ENCODE results near the gene GLI3.

GLI3 gene

DNA sequence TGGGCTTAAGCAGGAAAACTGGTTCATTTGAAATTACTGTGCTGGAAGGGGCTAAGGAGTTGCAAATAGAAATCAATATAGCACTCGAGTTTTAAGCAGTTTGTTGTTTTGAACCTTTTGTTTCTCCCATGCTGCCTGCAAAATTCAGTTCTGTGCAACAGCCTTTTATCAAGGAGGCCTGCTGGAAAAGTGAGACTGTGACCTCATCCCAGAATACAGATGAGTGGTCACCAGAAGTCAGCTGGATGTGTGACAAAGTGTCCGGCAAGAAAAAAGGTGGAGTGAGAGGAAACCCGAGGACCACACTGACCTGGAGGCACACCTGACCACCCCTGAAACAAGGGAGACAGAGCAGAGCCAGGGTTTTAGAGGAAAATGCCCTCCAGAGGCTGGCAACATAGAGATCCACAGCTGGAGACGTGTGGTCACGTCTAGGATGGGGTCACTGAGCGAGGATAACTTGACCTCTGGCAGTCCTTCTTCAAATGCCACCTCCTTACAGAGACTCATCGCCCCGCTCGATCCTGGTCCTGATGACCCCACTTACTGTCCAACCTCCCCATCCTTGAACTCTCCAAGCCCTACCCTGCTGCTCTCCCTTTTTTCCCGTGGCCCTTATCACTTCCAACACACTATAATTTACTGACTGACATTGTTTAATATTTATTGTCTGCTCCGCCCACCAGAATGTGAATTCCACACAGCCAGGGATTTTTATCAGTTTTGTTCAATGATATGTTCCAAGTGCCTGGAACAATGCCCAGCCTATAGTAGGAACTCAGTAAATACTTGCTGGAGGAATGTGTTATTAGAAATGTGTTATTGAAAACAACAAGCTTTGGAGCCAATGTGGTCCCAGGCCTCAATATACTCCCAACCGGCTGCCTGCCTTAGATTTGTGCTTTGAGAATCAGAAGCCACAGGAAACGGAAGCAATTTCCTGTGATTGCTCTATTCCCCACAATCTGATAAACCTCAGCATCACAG is 243.8 kb downstream of the GLI3 start:
- DNase-seq, result no peak

DNA sequence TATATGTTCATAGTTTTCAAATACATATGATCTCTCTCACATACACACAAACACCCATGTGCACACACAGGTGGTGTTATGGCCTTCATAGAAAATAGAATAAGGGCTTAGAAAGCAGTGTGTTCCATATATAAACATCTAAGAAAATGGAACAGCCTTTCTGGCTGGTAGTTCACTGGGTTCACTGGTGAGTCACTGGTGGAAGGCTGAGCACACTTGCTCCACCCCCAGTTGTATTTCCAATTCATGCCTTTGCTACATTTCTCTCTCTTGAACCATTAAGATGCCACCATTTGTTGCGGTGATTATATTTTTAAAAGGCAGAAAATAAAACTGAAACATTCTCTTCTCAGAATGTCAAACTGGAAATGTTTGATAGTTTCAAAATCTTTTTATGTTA is 252.1 kb downstream of the GLI3 start:
- DNase-seq, result no peak

GRCh38 chr7:41981046-41982040 is 255.7 kb downstream of the GLI3 start:
- DNase-seq, result no peak

DNA sequence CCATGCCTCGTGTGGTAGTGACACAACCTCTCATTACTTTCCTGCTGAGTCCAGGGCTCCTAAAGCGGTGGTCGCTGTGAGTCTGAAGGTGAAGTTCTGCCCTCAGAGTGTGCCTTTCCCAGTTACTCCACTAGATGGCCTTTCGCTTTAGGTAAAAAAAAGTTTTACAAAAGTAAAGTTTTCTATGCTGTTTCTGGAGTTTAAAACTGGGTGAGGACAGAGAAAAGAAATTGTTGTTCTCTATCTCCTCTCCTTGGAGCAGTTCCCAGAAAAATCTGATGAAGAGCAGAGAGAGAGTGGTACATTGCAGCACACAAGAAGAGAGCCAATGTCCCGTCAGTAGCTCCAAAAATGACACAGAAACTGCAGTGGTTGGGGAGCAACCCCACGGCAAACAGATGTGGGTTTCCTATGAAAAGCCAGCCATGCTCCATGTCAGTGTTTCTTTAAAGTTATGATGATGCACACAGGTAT is 257.1 kb downstream of the GLI3 start:
- no peak for DNase-seq

GRCh38 chr7:41978858-41979257 is 258.2 kb downstream of the GLI3 start:
- no peak for DNase-seq

DNA sequence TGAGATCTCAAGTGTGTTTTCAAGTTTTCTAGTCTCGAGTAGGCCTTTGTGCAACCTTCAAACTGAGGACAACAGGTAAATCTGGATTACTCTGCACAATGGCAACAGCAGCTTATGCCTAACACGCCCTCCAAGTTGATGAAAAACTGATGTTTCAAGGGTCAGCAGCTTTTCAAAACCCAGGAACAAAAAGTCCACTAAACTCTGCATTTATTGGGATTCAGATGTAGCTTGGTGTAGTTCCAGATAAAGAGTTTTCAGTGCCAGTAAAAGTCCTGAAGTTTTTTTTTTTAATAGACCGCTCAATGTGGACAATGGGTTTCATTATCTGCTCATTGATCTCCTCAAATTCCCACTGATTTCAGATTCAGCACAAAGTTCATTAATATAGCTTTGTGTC is 259.3 kb downstream of the GLI3 start:
- DNase-seq, result no peak

GRCh38 chr7:41977151-41977651 is 259.8 kb downstream of the GLI3 start:
- DNase-seq, result no peak

- DNase-seq, result no peak
Observed at GRCh38 chr7:41976411-41976810, 260.6 kb downstream of the GLI3 start.

DNA sequence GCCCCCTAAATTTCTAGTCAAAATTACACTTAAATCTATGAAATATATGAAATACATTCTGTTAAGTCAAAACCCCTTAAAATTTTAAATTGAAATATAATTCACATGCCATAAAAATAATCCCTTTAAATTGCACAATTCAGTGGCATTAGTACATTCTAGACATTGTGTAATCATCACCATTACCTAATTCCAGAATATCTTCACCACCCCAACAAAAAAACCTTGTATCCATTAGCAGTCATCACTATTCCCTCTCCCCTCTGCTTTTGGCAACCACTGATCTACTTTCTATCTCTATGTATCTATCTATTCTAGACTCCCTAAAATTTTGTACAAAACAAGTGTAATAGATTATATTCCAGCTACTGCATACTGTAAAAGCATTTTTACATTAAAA is 261.2 kb downstream of the GLI3 start:
- no peak for DNase-seq

DNA sequence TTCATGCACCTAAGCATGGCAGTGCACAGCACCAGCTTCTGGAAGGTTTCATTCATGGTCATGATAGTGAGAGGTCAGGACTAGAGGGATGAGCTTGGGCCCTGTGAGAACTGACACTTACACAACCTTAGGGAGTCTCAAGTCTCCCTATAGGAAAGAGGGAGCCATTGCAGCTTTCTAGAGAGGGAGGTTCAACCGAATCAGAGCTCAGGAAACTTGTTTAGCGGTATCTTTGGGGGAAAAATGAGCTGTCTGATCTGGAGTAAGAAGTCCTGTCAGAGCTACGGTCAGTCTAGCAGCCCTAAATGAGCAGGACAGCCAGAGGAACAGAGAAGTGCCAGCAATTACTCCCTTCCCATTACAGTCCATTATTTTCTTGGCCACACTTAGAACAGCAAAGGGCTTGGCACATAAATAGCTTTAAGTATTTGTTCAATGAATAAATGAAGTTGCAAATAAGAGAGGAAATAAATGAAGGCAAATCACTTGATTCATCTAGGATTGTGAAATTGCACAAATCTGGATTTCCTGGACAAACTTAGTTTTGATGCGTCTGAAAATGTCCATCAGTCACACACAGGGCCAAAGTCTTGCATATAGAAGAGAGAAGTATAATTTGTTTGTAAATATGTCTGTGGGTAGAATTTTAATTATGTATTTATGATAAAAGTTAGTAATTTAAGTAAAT is 262.0 kb downstream of the GLI3 start:
- DNase-seq, result no peak

DNA sequence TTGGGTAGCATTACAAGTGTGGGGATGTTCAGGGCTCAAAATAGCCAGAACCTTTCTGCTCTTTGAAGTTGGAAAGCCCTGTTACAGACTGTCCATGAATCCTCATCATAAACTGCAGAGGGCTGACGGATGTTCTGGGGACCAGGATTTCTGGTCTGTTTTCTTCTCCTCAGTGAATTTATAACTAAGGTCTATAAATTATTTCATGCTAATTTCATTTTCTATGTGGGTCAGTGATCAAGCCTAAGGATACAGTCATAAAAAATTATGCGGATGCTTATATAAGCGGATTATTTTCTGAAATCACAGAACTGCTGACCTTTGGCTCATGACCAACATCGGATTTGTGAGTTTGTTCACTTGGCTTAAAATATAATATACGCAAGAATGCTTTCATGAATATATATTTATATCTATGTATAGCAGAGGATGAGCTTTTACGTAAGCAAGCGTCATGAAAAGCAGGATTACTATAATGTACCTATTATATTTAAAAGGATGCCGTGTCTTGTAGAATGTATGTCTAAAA is 263.7 kb downstream of the GLI3 start:
- DNase-seq, result no peak

GRCh38 chr7:41972776-41973175 is 264.2 kb downstream of the GLI3 start:
- no peak for DNase-seq

DNA sequence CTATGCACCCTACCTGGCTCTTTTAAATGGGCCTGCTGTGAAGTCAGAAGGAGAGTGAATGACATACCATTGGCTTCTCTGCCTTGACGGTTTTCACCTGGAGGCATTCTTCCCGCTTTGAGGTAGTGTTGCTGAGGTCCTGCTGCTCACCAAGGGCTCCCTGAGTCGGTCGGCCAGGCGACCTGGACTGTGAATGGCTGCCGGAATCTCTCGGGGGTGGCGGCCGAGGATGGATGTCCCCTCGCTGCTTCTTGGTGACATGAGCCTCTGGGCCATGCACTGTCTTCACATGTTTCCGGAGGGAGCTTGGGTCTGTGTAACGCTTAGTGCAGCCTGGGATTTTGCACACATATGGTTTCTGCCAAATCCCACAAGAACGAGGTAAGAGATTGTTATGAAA is 264.7 kb downstream of the GLI3 start:
- no peak for DNase-seq

GRCh38 chr7:41971640-41972187 is 265.3 kb downstream of the GLI3 start:
- DNase-seq, result no peak

DNA sequence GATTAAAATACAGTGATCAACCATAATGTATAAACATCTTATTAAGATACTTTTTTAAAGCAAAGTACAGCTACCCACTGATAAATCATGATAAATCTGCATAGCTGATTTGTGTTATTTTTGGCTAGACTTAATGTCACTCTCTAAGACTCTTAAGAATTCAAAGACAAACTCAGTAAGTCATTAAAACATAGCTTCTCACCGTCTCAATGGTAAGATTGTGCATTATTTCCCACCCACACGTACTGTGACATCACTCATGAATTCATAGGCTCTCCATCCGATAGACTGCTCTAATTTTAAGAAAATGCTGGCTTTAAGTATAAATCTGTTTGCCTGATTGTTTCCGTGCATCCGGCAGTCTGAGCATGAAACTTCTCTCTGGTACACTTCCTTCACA is 266.1 kb downstream of the GLI3 start:
- no peak for DNase-seq

DNA sequence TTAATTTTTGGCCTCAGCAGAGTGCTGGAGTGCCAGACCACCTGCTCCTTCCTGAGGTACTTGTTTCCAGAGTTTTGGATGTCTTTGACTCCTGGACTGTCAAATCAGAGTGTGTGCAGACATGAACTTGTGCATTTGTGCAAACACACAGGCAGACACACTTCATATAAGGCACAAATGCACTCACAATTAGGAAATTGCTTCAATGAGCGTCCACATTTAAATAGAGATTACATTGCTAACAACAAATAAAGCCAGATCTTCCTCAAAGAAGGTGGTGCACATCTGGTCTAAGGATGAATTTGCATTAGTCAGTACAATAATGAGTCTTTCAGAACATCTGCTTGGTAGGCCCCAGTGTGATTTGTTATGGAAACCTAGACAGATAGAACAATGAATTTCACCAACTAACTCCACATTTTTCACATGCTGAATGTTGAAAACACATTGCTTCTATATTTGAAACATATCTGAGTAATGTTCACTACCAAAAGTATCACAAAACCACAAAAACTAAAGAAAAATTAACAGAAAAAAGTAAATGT is 267.4 kb downstream of the GLI3 start:
- no peak for DNase-seq

GRCh38 chr7:41967156-41967555 is 269.9 kb downstream of the GLI3 start:
- DNase-seq, result no peak

DNA sequence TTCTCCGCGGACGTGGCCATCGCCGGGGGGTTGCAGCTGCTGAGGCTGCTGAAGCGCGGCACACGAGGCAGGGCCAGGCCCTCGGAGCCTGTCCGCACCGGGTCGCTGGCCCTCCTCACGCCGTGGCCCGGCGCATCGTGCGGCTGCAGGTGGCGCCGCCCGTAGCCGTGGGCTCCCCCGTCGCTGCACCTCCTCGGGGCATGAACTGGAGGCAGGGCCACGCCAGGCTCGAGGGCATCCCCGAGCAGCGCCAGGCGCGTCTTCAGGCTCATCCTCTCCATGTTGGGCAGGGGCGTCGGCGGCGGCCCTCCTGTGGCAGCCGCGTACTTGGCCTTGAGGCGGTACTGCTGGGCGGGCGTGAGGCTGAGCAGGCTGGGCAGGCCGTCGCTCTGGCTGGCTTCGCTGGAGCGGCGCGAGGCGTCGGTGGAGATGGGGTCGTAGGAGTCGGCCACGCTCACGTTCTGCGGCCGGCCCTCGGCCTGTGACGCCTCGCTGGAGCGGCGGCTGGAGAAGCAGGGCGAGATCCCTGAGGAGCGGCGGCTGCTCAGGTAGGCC is 271.0 kb downstream of the GLI3 start:
- DNase-seq, result no peak

DNA sequence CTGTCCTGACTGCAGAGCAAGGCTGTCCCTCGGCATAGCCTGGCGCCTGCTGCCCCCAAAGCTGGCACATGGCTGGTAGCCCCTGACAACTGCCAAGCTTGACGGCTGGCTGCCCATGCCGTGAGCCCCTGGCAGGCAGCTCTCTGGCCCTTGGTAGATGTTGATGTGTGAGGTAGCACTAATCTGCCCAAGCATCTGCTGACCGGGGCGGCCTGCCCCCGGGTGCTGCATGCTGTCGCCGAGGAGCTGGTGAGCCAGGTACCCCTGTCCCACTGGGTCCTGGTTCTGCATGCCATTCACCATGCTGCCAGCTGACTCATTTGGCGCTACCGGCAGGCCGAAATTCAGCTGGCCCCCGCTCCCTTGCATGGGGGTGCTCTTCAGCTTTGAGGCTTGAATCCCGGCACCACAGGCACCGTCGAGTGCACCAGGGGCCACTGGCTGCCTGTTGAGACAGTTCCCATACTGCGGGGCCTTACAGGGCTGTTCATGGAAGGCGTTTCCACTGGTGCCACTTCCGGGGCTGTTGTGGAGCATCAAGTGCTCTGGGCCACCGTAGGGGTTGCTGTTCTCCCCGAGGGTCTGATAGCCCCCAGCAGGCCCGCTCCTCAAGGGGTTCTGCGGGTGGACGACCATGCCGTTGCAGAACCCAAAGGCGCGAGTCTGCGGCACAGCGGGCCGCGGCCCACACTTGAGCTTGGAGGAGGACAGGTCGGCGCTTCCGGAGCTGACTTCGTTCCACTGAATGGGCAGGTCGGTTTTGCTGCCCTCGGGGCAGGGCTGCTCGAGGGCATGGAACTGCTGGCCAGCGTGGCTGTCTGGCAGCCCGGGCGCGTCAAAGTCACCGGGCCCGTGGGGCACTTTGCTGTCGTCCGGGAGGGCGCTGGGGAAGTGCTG is 271.9 kb downstream of the GLI3 start:
- DNase-seq, result no peak

GRCh38 chr7:41964183-41964753 is 272.7 kb downstream of the GLI3 start:
- DNase-seq, result no peak

Data from cortex of kidney (tissue), 1 donor.